GM18498 (cell line): ENCODE measurements around the gene QSOX2.

Source experiments
- ATAC-seq: cut with Tn5 transposase; IDR thresholded peaks from one replicate; pipeline ENCODE4 v1.9.1; 2021; ENCODE audit warnings: mild to moderate bottlenecking, moderate library complexity; ENCODE audit not compliant: unreplicated experiment

Gene QSOX2

GRCh38 chr9:136252846-136253245 lies 7.2 kb upstream of the QSOX2 start:
- no peak for ATAC-seq

GRCh38 chr9:136252281-136252680 lies 6.7 kb upstream of the QSOX2 start:
- no peak for ATAC-seq

GRCh38 chr9:136251264-136252115 lies 5.9 kb upstream of the QSOX2 start:
- ATAC-seq = no peak

- no peak for ATAC-seq
Measured at GRCh38 chr9:136250676-136251075, 5.1 kb upstream of the QSOX2 start.

- ATAC-seq = no peak
Measured at GRCh38 chr9:136249877-136250559, 4.4 kb upstream of the QSOX2 start.

GRCh38 chr9:136248951-136249876 lies 3.6 kb upstream of the QSOX2 start:
- ATAC-seq = no peak

- ATAC-seq = no peak
Measured at GRCh38 chr9:136247947-136248637, 2.5 kb upstream of the QSOX2 start.

- no peak for ATAC-seq
Measured at GRCh38 chr9:136247551-136247916, 1.9 kb upstream of the QSOX2 start.

GRCh38 chr9:136246849-136247550 lies 1.4 kb upstream of the QSOX2 start:
- no peak for ATAC-seq

GRCh38 chr9:136244969-136245218 lies 718 bp downstream of the QSOX2 start:
- no peak for ATAC-seq

- ATAC-seq = no peak
Measured at GRCh38 chr9:136244122-136244968, 1.3 kb downstream of the QSOX2 start.

GRCh38 chr9:136243631-136244030 lies 2.0 kb downstream of the QSOX2 start:
- ATAC-seq = no peak

GRCh38 chr9:136242918-136243525 lies 2.6 kb downstream of the QSOX2 start:
- ATAC-seq = no peak

- ATAC-seq = no peak
Measured at GRCh38 chr9:136242248-136242647, 3.4 kb downstream of the QSOX2 start.

- ATAC-seq = no peak
Measured at GRCh38 chr9:136241542-136241941, 4.1 kb downstream of the QSOX2 start.

- ATAC-seq = no peak
Measured at GRCh38 chr9:136240941-136241340, 4.7 kb downstream of the QSOX2 start.

- ATAC-seq = no peak
Measured at GRCh38 chr9:136239983-136240330, 5.7 kb downstream of the QSOX2 start.

- no peak for ATAC-seq
Measured at GRCh38 chr9:136239135-136239982, 6.3 kb downstream of the QSOX2 start.
